NT2/D1 (cell line): Measurements from ENCODE around the gene KLK14.

Experiments used
- SUZ12 ChIP-seq: IDR thresholded peaks from 2 replicates; pipeline ENCODE4 v1.6.1; 2011; ENCODE audit not compliant: insufficient read length, insufficient read depth; ENCODE audit errors: extremely low read depth
- YY1 ChIP-seq: IDR thresholded peaks from 2 replicates; pipeline ENCODE4 v1.6.1; 2011; ENCODE audit not compliant: insufficient read length, insufficient read depth
- ZNF274 ChIP-seq: IDR thresholded peaks from 2 replicates; pipeline ENCODE4 v1.6.1; 2011; ENCODE audit warnings: mild to moderate bottlenecking, low read depth, low read length

- TF ChIP-seq SUZ12 = no peak
- TF ChIP-seq ZNF274 = no peak
- no peak for TF ChIP-seq YY1
Observed at GRCh38 chr19:51103926-51104341, 21.2 kb upstream of the KLK14 start.
